HUES48 (cell line): Measurements from ENCODE around the gene CD151.
A peak's percentile ranks its signal among the peaks of the same experiment; 100 is the strongest.

Experiments
- H3K27ac ChIP-seq: one replicate; pipeline ENCODE4 v1.7.0; 2013; ENCODE audit warnings: low read depth, low read length, inconsistent platforms
- H3K27me3 ChIP-seq: 2 replicates; pipeline ENCODE4 v1.6.1; 2013; ENCODE audit warnings: mild to moderate bottlenecking, low read length; ENCODE audit not compliant: control insufficient read depth, insufficient read depth
- H3K36me3 ChIP-seq: 2 replicates; pipeline ENCODE4 v1.6.1; 2013; ENCODE audit warnings: low read length; ENCODE audit not compliant: control insufficient read depth, insufficient read depth
- H3K4me1 ChIP-seq: 2 replicates; pipeline ENCODE4 v1.6.1; 2013; ENCODE audit warnings: mild to moderate bottlenecking, low read length; ENCODE audit not compliant: control insufficient read depth, insufficient read depth
- H3K4me3 ChIP-seq: 2 replicates; pipeline ENCODE4 v1.5.1; 2013; ENCODE audit warnings: mild to moderate bottlenecking, low read depth, low read length
- H3K9ac ChIP-seq: 2 replicates; pipeline ENCODE4 v1.6.1; 2013; ENCODE audit warnings: mild to moderate bottlenecking, low read depth, low read length, moderate library complexity
- H3K9me3 ChIP-seq: 2 replicates; pipeline ENCODE4 v1.6.1; 2013; ENCODE audit warnings: low read length; ENCODE audit not compliant: control insufficient read depth, insufficient read depth

Gene CD151

GRCh38 chr11:856397-856796, 23.6 kb downstream of the CD151 start:
- H3K4me1 ChIP-seq, result peaks cover 10% of the 10 kb centered on the region
- H3K9me3 ChIP-seq, result no peaks in the 10 kb centered on the region
- no peaks in the 10 kb centered on the region for H3K36me3 ChIP-seq
- H3K9ac ChIP-seq, result no peak overlapping the region
- no peak overlapping the region for H3K27ac ChIP-seq
- H3K27me3 ChIP-seq, result no peaks in the 10 kb centered on the region
- no peak overlapping the region for H3K4me3 ChIP-seq

- Histone ChIP-seq H3K9ac (no peak overlapping the region), H3K4me3 (no peak overlapping the region), H3K36me3 (no peaks in the 10 kb centered on the region), H3K4me1 (peaks cover 23% of the 10 kb centered on the region), H3K27me3 (no peaks in the 10 kb centered on the region), H3K27ac (no peak overlapping the region), H3K9me3 (no peaks in the 10 kb centered on the region)
These were observed 25.5 kb downstream of the CD151 start for GRCh38 chr11:858053-858761.

GRCh38 chr11:858762-859339, 26.1 kb downstream of the CD151 start:
- Histone ChIP-seq H3K36me3 (no peaks in the 10 kb centered on the region), H3K4me3 (no peak overlapping the region), H3K4me1 (peaks cover 30% of the 10 kb centered on the region), H3K27me3 (no peaks in the 10 kb centered on the region), H3K9ac (no peak overlapping the region), H3K27ac (no peak overlapping the region), H3K9me3 (no peaks in the 10 kb centered on the region)

GRCh38 chr11:859394-860131, 26.8 kb downstream of the CD151 start:
- no peak overlapping the region for H3K4me3 ChIP-seq
- H3K27me3 ChIP-seq, result no peaks in the 10 kb centered on the region
- no peak overlapping the region for H3K9ac ChIP-seq
- H3K4me1 ChIP-seq, result peaks cover 30% of the 10 kb centered on the region
- no peaks in the 10 kb centered on the region for H3K36me3 ChIP-seq
- H3K9me3 ChIP-seq, result no peaks in the 10 kb centered on the region
- H3K27ac ChIP-seq, result no peak overlapping the region

GRCh38 chr11:860234-861104, 27.7 kb downstream of the CD151 start:
- Histone ChIP-seq H3K36me3 (no peaks in the 10 kb centered on the region), H3K27me3 (no peaks in the 10 kb centered on the region), H3K4me3 (no peak overlapping the region), H3K4me1 (peaks cover 30% of the 10 kb centered on the region), H3K9ac (no peak overlapping the region), H3K9me3 (no peaks in the 10 kb centered on the region), H3K27ac (no peak overlapping the region)

- H3K27ac ChIP-seq, result no peak overlapping the region
- no peak overlapping the region for H3K4me3 ChIP-seq
- peaks cover 6% of the 10 kb centered on the region; the same call in 1 of the 2 replicates for H3K36me3 ChIP-seq
- H3K9ac ChIP-seq, result no peak overlapping the region
- H3K27me3 ChIP-seq, result no peaks in the 10 kb centered on the region
- peaks cover 27% of the 10 kb centered on the region for H3K4me1 ChIP-seq
- no peaks in the 10 kb centered on the region for H3K9me3 ChIP-seq
These were observed 28.3 kb downstream of the CD151 start for GRCh38 chr11:861105-861479.

- no peak overlapping the region for H3K4me3 ChIP-seq
- peaks cover 20% of the 10 kb centered on the region for H3K4me1 ChIP-seq
- H3K36me3 ChIP-seq, result peaks cover 10% of the 10 kb centered on the region
- H3K9ac ChIP-seq, result no peak overlapping the region
- H3K27me3 ChIP-seq, result no peaks in the 10 kb centered on the region
- H3K9me3 ChIP-seq, result no peaks in the 10 kb centered on the region
- H3K27ac ChIP-seq, result peak overlapping the region; percentile 50
These were observed 29.4 kb downstream of the CD151 start for GRCh38 chr11:862081-862661.

GRCh38 chr11:862696-863022, 29.9 kb downstream of the CD151 start:
- H3K27ac ChIP-seq, result peak overlapping the region; percentile 86
- H3K4me1 ChIP-seq, result peaks cover 20% of the 10 kb centered on the region
- H3K9me3 ChIP-seq, result no peaks in the 10 kb centered on the region
- H3K4me3 ChIP-seq, result no peak overlapping the region; the same call in 1 of the 2 replicates
- H3K27me3 ChIP-seq, result no peaks in the 10 kb centered on the region
- H3K9ac ChIP-seq, result no peak overlapping the region
- peaks cover 10% of the 10 kb centered on the region for H3K36me3 ChIP-seq

GRCh38 chr11:863023-863909, 30.5 kb downstream of the CD151 start:
- H3K4me3 ChIP-seq, result no peak overlapping the region; the same call in 1 of the 2 replicates

More at GRCh38 chr11:863023-863909, 30.5 kb downstream of the CD151 start:
- Histone ChIP-seq H3K36me3 (peaks cover 10% of the 10 kb centered on the region), H3K9me3 (no peaks in the 10 kb centered on the region), H3K27ac (peak overlapping the region; percentile 86), H3K9ac (no peak overlapping the region), H3K4me1 (peaks cover 20% of the 10 kb centered on the region), H3K27me3 (no peaks in the 10 kb centered on the region)
